IMR-90 (cell line): ENCODE results near the gene SERPINA6.

Experiments
- CEBPB ChIP-seq: IDR thresholded peaks from 2 replicates; pipeline ENCODE4 v1.6.1; 2012; ENCODE audit warnings: low read depth, low read length, improper control_type of control experiment
- CTCF ChIP-seq: conservative IDR thresholded peaks from 2 replicates; pipeline ENCODE4 v1.5.1; 2012; ENCODE audit warnings: mild to moderate bottlenecking, low read depth, low read length, improper control_type of control experiment
- MXI1 ChIP-seq: IDR thresholded peaks from 2 replicates; pipeline ENCODE4 v1.6.1; 2012; ENCODE audit warnings: low read depth, mild to moderate bottlenecking, low read length, moderate library complexity, borderline replicate concordance
- POLR2A ChIP-seq: IDR thresholded peaks from 2 replicates; pipeline ENCODE4 v1.6.1; 2012; ENCODE audit warnings: mild to moderate bottlenecking, low read depth, low read length
- RAD21 ChIP-seq: IDR thresholded peaks from 2 replicates; pipeline ENCODE4 v1.6.1; 2012; ENCODE audit warnings: low read length, improper control_type of control experiment

GRCh38 chr14:94368243-94368590, 45.1 kb upstream of the SERPINA6 start:
- TF ChIP-seq CTCF (no peak), RAD21 (no peak), CEBPB (no peak), MXI1 (no peak), POLR2A (no peak)
